ENCODE measurements around the gene ATOSB. TPM values are rescaled to one million over a fixed set of nuclear protein-coding genes. Genes with fewer than 3 reads are reported as not detected.

ATOSB gene
- total and polyA plus RNA-seq, 9 of the 15 experiments (the other 6 are each of a cell fraction or from before 2014, with no cell fraction given), result 0.45 to 8.0 (median 4.2) TPM

DNA sequence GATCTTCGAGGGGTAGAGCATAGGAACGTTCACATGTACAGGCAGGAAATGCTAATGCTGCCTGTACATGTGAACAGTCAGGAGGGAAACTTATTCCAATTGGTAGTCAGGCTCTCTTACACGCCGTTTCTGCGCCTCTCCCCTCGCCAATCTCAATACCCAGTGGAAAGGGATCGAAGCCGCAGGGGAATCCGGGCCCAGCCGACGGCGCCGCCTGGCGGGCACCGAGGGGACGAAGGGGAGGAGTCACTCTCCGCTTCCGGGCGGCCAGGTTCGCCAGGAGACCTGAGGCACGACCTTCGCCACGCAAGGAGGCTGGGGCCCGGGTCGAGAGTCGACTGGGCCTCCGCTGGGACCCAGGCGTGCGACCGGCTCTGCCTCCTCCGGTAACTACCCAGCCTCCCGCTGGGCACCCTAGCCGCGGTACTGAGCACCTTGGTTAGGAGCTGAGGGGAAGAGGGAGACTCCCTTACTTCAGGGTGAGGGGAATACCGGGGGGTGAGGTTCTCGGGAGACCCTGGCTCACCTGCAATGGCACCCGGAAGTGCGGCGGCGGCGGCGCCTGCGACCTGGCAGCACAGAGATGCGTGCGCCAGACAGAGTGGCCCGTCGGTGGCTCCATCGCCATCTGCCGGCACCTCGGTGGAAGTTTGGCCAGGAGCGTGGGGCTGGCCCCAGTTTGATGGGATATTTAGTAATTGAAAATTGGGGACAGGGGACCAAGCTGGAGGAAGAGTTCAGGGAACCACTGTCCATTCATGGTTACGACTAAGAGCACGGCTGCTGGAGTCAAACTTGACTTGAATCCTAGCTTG is 19.4 kb downstream of the ATOSB start, which contains the start of gene PIGO (continued):
- TF ChIP-seq ZNF318 (IDR thresholded peaks at IDR 0.05; ENCODE audit: borderline replicate concordance in 1 of 2, low read depth in 1 of 2), result no peak
- peak; percentile 55; the same call in 1 of the 2 replicates for TF ChIP-seq CTBP1 (IDR thresholded peaks at IDR 0.05; ENCODE audit: borderline replicate concordance)
- no peak for TF ChIP-seq GABPB2 (CRISPR knock-in tag; conservative IDR thresholded peaks at IDR 0.05)
- peak; percentile 98 for TF ChIP-seq ELF1 (tag; IDR thresholded peaks at IDR 0.05)
- TF ChIP-seq CREBBP (IDR thresholded peaks at IDR 0.05; ENCODE audit: low read depth, low read length), result no peak
- 0 out of 2 replicates have a peak, but pooled peaks have one; percentile 45 for TF ChIP-seq ERF (CRISPR knock-in tag; IDR thresholded peaks at IDR 0.05)
- no peak for TF ChIP-seq SMARCB1 (IDR thresholded peaks at IDR 0.05; ENCODE audit: insufficient read length, low read depth)
- TF ChIP-seq ZNF584 (CRISPR knock-in tag; IDR thresholded peaks at IDR 0.05; ENCODE audit: low read depth), result no peak
- TF ChIP-seq KLF10 (CRISPR knock-in tag; IDR thresholded peaks at IDR 0.05), result no peak
- no peak for TF ChIP-seq PTRF (tag; IDR thresholded peaks at IDR 0.05)
- no peak for TF ChIP-seq PURB (CRISPR knock-in tag; IDR thresholded peaks at IDR 0.05; ENCODE audit: low read depth)
- TF ChIP-seq RBM14 (IDR thresholded peaks at IDR 0.05; ENCODE audit: borderline replicate concordance, insufficient read depth, low read depth, low read length), result no peak
- TF ChIP-seq ZBTB5 (IDR thresholded peaks at IDR 0.05), result no peak
- no peak for TF ChIP-seq CSDE1 (IDR thresholded peaks at IDR 0.05)
- no peak for TF ChIP-seq ZNF436 (CRISPR knock-in tag; IDR thresholded peaks at IDR 0.05)
- TF ChIP-seq, protein P1, sequence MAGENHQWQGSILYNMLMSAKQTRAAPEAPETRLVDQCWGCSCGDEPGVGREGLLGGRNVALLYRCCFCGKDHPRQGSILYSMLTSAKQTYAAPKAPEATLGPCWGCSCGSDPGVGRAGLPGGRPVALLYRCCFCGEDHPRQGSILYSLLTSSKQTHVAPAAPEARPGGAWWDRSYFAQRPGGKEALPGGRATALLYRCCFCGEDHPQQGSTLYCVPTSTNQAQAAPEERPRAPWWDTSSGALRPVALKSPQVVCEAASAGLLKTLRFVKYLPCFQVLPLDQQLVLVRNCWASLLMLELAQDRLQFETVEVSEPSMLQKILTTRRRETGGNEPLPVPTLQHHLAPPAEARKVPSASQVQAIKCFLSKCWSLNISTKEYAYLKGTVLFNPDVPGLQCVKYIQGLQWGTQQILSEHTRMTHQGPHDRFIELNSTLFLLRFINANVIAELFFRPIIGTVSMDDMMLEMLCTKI (IDR thresholded peaks at IDR 0.05; ENCODE audit: partially characterized antibody), result no peak
